GM12878 (cell line): ENCODE data around the gene NEURL4. TPM values are rescaled to one million over a fixed set of nuclear protein-coding genes. Genes with fewer than 3 reads are reported as not detected.

Experiments used
- ASH2L ChIP-seq: fragments of 300-600, 200-600 bp; sonication (generic); IDR thresholded peaks from 2 replicates; pipeline ENCODE4 v1.6.1; 2017; ENCODE audit warnings: low read depth, mild to moderate bottlenecking, borderline replicate concordance
- BACH1 ChIP-seq: fragments of 450-650 bp; IDR thresholded peaks from 2 replicates; pipeline ENCODE4 v1.6.1; 2017; ENCODE audit warnings: mild to moderate bottlenecking, borderline replicate concordance
- CBX3 ChIP-seq: fragments of 200-600 bp; sonication (generic); IDR thresholded peaks from 2 replicates; pipeline ENCODE4 v1.6.1; 2016; ENCODE audit warnings: low read depth, borderline replicate concordance
- CBX5 ChIP-seq: sonication (generic); IDR thresholded peaks from 2 replicates; pipeline ENCODE4 v1.6.1; 2016; ENCODE audit warnings: low read depth, moderate library complexity, mild to moderate bottlenecking, inconsistent platforms
- CHD1 ChIP-seq: IDR thresholded peaks from 2 replicates; pipeline ENCODE4 v1.6.1; 2012; ENCODE audit warnings: low read depth, low read length, improper control_type of control experiment
- E2F8 ChIP-seq: fragments of 450-650 bp; IDR thresholded peaks from 2 replicates; pipeline ENCODE4 v1.6.1; 2018; ENCODE audit warnings: mild to moderate bottlenecking, low read depth, moderate library complexity; ENCODE audit not compliant: partially characterized antibody
- ETV6 ChIP-seq, 2 experiments: fragments of 450-650 bp in 1 of 2; IDR thresholded peaks in 1 of 2; conservative IDR thresholded peaks in 1 of 2; 2 replicates each; pipeline ENCODE4 v1.6.1; 2014; ENCODE audit warnings: antibody characterized with exemption in 1 of 2, borderline replicate concordance in 1 of 2, low read depth in 1 of 2, mild to moderate bottlenecking in 1 of 2, moderate library complexity in 1 of 2
- GATAD2B ChIP-seq: fragments of 450-650 bp; conservative IDR thresholded peaks from 2 replicates; pipeline ENCODE4 v1.6.1; 2017; ENCODE audit warnings: low read depth, mild to moderate bottlenecking, moderate library complexity
- KLF5 ChIP-seq: fragments of 450-650 bp; IDR thresholded peaks from 2 replicates; pipeline ENCODE4 v1.6.1; 2014; ENCODE audit warnings: mild to moderate bottlenecking; ENCODE audit not compliant: partially characterized antibody
- LARP7 ChIP-seq: fragments of 450-650 bp; IDR thresholded peaks from 2 replicates; pipeline ENCODE4 v1.6.1; 2017; ENCODE audit warnings: mild to moderate bottlenecking
- MTA3 ChIP-seq: IDR thresholded peaks from 2 replicates; pipeline ENCODE4 v1.6.1; 2012; ENCODE audit warnings: low read length, inconsistent platforms, borderline replicate concordance
- NR2C1 ChIP-seq: fragments of 450-650 bp; IDR thresholded peaks from 2 replicates; pipeline ENCODE4 v1.6.1; 2017; ENCODE audit warnings: antibody characterized with exemption, mild to moderate bottlenecking, moderate library complexity
- NR2F1 ChIP-seq: fragments of 450-650 bp; conservative IDR thresholded peaks from 2 replicates; pipeline ENCODE4 v1.6.1; 2017; ENCODE audit warnings: mild to moderate bottlenecking
- PAX5 ChIP-seq: IDR thresholded peaks from 2 replicates; pipeline ENCODE4 v1.6.1; 2011; ENCODE audit warnings: low read depth, low read length, borderline replicate concordance
- POLR2AphosphoS2 ChIP-seq: IDR thresholded peaks from 2 replicates; pipeline ENCODE4 v1.6.1; 2011; ENCODE audit warnings: low read depth, mild to moderate bottlenecking, low read length, improper control_type of control experiment, moderate library complexity
- RAD21 ChIP-seq: IDR thresholded peaks from 2 replicates; pipeline ENCODE4 v1.6.1; 2011; ENCODE audit warnings: mild to moderate bottlenecking, low read depth, low read length, moderate library complexity; ENCODE audit not compliant: insufficient read depth
- RUNX3 ChIP-seq: IDR thresholded peaks from 2 replicates; pipeline ENCODE4 v1.6.1; 2012; ENCODE audit warnings: low read length, inconsistent platforms
- SP1 ChIP-seq: IDR thresholded peaks from one replicate; pipeline ENCODE4 v1.6.1; 2011; ENCODE audit warnings: low read depth, low read length
- SREBF1 ChIP-seq: IDR thresholded peaks from 2 replicates; pipeline ENCODE4 v1.6.1; 2012; ENCODE audit warnings: mild to moderate bottlenecking, low read length
- ZNF217 ChIP-seq: fragments of 450-650 bp; IDR thresholded peaks from 2 replicates; pipeline ENCODE4 v1.6.1; 2017; ENCODE audit warnings: antibody characterized with exemption, mild to moderate bottlenecking
- ZNF592 ChIP-seq: fragments of 450-650 bp; IDR thresholded peaks from 2 replicates; pipeline ENCODE4 v1.6.1; 2017; ENCODE audit warnings: mild to moderate bottlenecking, moderate library complexity
- polyA plus RNA-seq, 11 experiments: library from polyadenylated mRNA; depleted of rRNA in 4 of 11; unstranded in 6 of 11; stranded (reverse) in 5 of 11; fragments of >200 nt; fragmentation: Nextera tagmentation in 4 of 11; fragmentation: Illumina TruSeq in 1 of 11; extraction: Ambion mirVana in 4 of 11; extraction: Trizol in 1 of 11; gene quantifications; 1 replicate in 1 of 11; 2 replicates in 10 of 11; pipeline versions ENCODE4 v1.2.1 to v1.2.3, GENCODE V29; 2011 to 2016; ENCODE audit warnings: inconsistent platforms in 2 of 11, missing spikeins in 2 of 11, low read depth in 1 of 11
- total RNA-seq, 4 experiments: library from RNA; depleted of rRNA in 3 of 4; stranded (reverse); fragments of >200 nt in 3 of 4; fragmentation: Illumina TruSeq in 1 of 4; extraction: Trizol in 1 of 4; gene quantifications; 2 replicates each; pipeline versions ENCODE4 v1.2.1 to v1.2.3, GENCODE V29; 2013 to 2021
- TF ChIP-seq, protein P1 (sequence below): fragments of 450-650 bp; IDR thresholded peaks from 2 replicates; pipeline ENCODE4 v1.6.1; 2017; ENCODE audit warnings: mild to moderate bottlenecking

The NEURL4 gene
- total and polyA plus RNA-seq, 10 of the 15 experiments (the other 5 are each of a cell fraction or from before 2014, with no cell fraction given), result 0.03 to 41.9 (median 10.0) TPM

- TF ChIP-seq CHD1 (no peak; the same call in 1 of the 2 replicates), RAD21 (no peak), CBX5 (no peak), E2F8 (peak; percentile 83), POLR2AphosphoS2 (peak; percentile 72), SREBF1 (no peak), CBX3 (no peak), PAX5 (no peak), RUNX3 (peak; percentile 91), BACH1 (peak; percentile 30; the same call in 1 of the 2 replicates), GATAD2B (peak; percentile 62; the same call in 1 of the 2 replicates), NR2F1 (no peak), LARP7 (no peak), ZNF592 (no peak), KLF5 (peak; percentile 14), ZNF217 (no peak), MTA3 (no peak), ETV6 (conservative IDR thresholded peaks at IDR 0.05 in 1 of 2, IDR thresholded peaks at IDR 0.05 in 1 of 2; ENCODE audit: borderline replicate concordance in 1 of 2, low read depth in 1 of 2) (0 out of 4 replicates have a peak, but pooled peaks of 1 of the 2 experiments have one; percentile 35), ASH2L (no peak), SP1 (peak; percentile 20), NR2C1 (peak; percentile 80; the same call in 1 of the 2 replicates)
- TF ChIP-seq, protein P1, sequence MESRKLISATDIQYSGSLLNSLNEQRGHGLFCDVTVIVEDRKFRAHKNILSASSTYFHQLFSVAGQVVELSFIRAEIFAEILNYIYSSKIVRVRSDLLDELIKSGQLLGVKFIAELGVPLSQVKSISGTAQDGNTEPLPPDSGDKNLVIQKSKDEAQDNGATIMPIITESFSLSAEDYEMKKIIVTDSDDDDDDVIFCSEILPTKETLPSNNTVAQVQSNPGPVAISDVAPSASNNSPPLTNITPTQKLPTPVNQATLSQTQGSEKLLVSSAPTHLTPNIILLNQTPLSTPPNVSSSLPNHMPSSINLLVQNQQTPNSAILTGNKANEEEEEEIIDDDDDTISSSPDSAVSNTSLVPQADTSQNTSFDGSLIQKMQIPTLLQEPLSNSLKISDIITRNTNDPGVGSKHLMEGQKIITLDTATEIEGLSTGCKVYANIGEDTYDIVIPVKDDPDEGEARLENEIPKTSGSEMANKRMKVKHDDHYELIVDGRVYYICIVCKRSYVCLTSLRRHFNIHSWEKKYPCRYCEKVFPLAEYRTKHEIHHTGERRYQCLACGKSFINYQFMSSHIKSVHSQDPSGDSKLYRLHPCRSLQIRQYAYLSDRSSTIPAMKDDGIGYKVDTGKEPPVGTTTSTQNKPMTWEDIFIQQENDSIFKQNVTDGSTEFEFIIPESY, result no peak
Observed at GRCh38 chr17:7306911-7307685, 22.0 kb downstream of the NEURL4 start, which contains the start of gene EIF5A (continued).
